CD14-positive monocyte (primary cell): ENCODE measurements around the gene ADTRP. TPM values are rescaled to one million over a fixed set of nuclear protein-coding genes. Genes with fewer than 3 reads are reported as not detected.

Experiments used
- DNase-seq, 3 donors: peaks; one replicate each; pipeline ENCODE4 v3.0.0-alpha.2; 2011 to 2022
- H2AFZ ChIP-seq: 2 replicates; pipeline ENCODE4 v1.6.0; 2012; ENCODE audit warnings: mild to moderate bottlenecking, low read depth, low read length, inconsistent platforms; ENCODE audit not compliant: insufficient read depth, poor library complexity, severe bottlenecking
- H3K27ac ChIP-seq, 2 donors: 1 replicate in 1 of 2; 2 replicates in 1 of 2; pipeline ENCODE4 v1.5.1; 2012 to 2013; ENCODE audit warnings: low read length in 2 of 2, control low read depth in 1 of 2, inconsistent platforms in 1 of 2, low read depth in 1 of 2, mild to moderate bottlenecking in 1 of 2
- H3K27me3 ChIP-seq, 2 donors: one replicate each; pipeline versions ENCODE4 v1.6.0 to v1.6.1; 2011 to 2013; ENCODE audit warnings: low read length in 2 of 2; ENCODE audit not compliant: control insufficient read depth in 2 of 2, insufficient read depth in 2 of 2
- H3K36me3 ChIP-seq, 2 donors: replicated peaks in 1 of 2; 1 replicate in 1 of 2; 2 replicates in 1 of 2; pipeline versions ENCODE4 v1.5.1 to v1.6.1; 2012 to 2013; ENCODE audit warnings: low read length in 2 of 2, control low read depth in 1 of 2, inconsistent platforms in 1 of 2, mild to moderate bottlenecking in 1 of 2; ENCODE audit not compliant: insufficient read depth in 2 of 2, control insufficient read depth in 1 of 2
- H3K4me1 ChIP-seq, 2 donors: 1 replicate in 1 of 2; 2 replicates in 1 of 2; pipeline versions ENCODE4 v1.5.1 to v1.6.1; 2012 to 2013; ENCODE audit warnings: low read length in 2 of 2, control low read depth in 1 of 2, inconsistent platforms in 1 of 2, mild to moderate bottlenecking in 1 of 2, moderate library complexity in 1 of 2; ENCODE audit not compliant: insufficient read depth in 2 of 2, control insufficient read depth in 1 of 2
- H3K4me2 ChIP-seq: replicated peaks from 2 replicates; pipeline ENCODE3; 2012; ENCODE audit warnings: low read length, moderate library complexity, mild to moderate bottlenecking; ENCODE audit not compliant: poor library complexity, severe bottlenecking; ENCODE audit errors: extremely low read depth
- H3K4me3 ChIP-seq, 3 experiments: fragments of 200-600 bp in 1 of 3; sonication (generic) in 1 of 3; replicated peaks in 1 of 3; 1 replicate in 2 of 3; 2 replicates in 1 of 3; pipeline ENCODE4 v1.5.1; 2011 to 2013; ENCODE audit warnings: low read length in 3 of 3, mild to moderate bottlenecking in 3 of 3, control low read depth in 2 of 3, low read depth in 2 of 3, inconsistent platforms in 1 of 3, moderate library complexity in 1 of 3
- H3K79me2 ChIP-seq: 2 replicates; pipeline ENCODE4 v1.6.0; 2012; ENCODE audit warnings: mild to moderate bottlenecking, control low read depth, inconsistent platforms, low read length, moderate library complexity; ENCODE audit not compliant: insufficient read depth
- H3K9ac ChIP-seq: 2 replicates; pipeline ENCODE4 v1.6.0; 2017; ENCODE audit warnings: low read length, mild to moderate bottlenecking; ENCODE audit not compliant: insufficient read depth, poor library complexity, severe bottlenecking
- H3K9me3 ChIP-seq, 2 donors: replicated peaks in 1 of 2; 1 replicate in 1 of 2; 2 replicates in 1 of 2; pipeline versions ENCODE4 v1.5.1 to v1.6.1; 2012 to 2013; ENCODE audit warnings: low read length in 2 of 2, control low read depth in 1 of 2; ENCODE audit not compliant: control insufficient read depth in 1 of 2, insufficient read depth in 1 of 2
- H4K20me1 ChIP-seq: 2 replicates; pipeline ENCODE4 v1.6.0; 2012; ENCODE audit warnings: mild to moderate bottlenecking, low read length, control low read depth, moderate library complexity; ENCODE audit not compliant: insufficient read depth
- H3K27ac Mint-ChIP-seq, 7 donors: one replicate each; pipeline ENCODE4 v1.8.0; 2020; ENCODE audit warnings: mild to moderate bottlenecking in 7 of 7, mixed read lengths in 7 of 7, moderate library complexity in 6 of 7, inconsistent platforms in 2 of 7
- H3K27me3 Mint-ChIP-seq, 3 donors: one replicate each; pipeline ENCODE4 v1.8.0; 2021 to 2022; ENCODE audit warnings: low read depth in 3 of 3, mild to moderate bottlenecking in 3 of 3, mixed read lengths in 3 of 3, moderate library complexity in 3 of 3, inconsistent platforms in 1 of 3
- H3K36me3 Mint-ChIP-seq, 2 donors: one replicate each; pipeline ENCODE4 v1.8.0; 2020; ENCODE audit warnings: mixed read lengths in 2 of 2, inconsistent platforms in 1 of 2, mild to moderate bottlenecking in 1 of 2
- H3K4me1 Mint-ChIP-seq: one replicate; pipeline ENCODE4 v1.8.0; 2020; ENCODE audit warnings: mild to moderate bottlenecking, mixed read lengths
- H3K4me3 Mint-ChIP-seq, 2 donors: one replicate each; pipeline ENCODE4 v1.8.0; 2020; ENCODE audit warnings: mild to moderate bottlenecking in 2 of 2, mixed read lengths in 2 of 2, moderate library complexity in 1 of 2
- H3K9me3 Mint-ChIP-seq, 7 donors: one replicate each; pipeline ENCODE4 v1.8.0; 2020 to 2022; ENCODE audit warnings: mixed read lengths in 7 of 7, mild to moderate bottlenecking in 6 of 7, moderate library complexity in 6 of 7, inconsistent platforms in 2 of 7
- WGBS: methylation state at CpG from one replicate; pipeline ENCODE4 v1.1.5; 2013; ENCODE audit warnings: missing lambda C conversion rate; ENCODE audit not compliant: insufficient coverage; 5-methylcytosine and 5-hydroxymethylcytosine counted together
- intact Hi-C, 2 donors: fragments of 100-400 bp; cut with micrococcal nuclease; formaldehyde crosslinking; loops; one replicate each; pipeline versions ENCODE4 v1.15.0 to v1.15.1; 2023
- polyA plus RNA-seq, 3 donors: library from polyadenylated mRNA; depleted of rRNA in 1 of 3; unstranded in 2 of 3; stranded (reverse) in 1 of 3; fragments of 300-500 nt in 2 of 3; fragments of >200 nt in 1 of 3; fragmentation: Illumina TruSeq in 2 of 3; gene quantifications; 1 replicate in 2 of 3; 2 replicates in 1 of 3; pipeline ENCODE4 v1.2.3, GENCODE V29; 2012 to 2021
- TF ChIP-seq, protein P1 (sequence below): fragments of 200-600 bp; IDR thresholded peaks from one replicate; pipeline ENCODE4 v1.8.0; 2022; ENCODE audit warnings: antibody characterized with exemption, mild to moderate bottlenecking

The ADTRP gene
- polyA plus RNA-seq, 3 donors: 0.04 to 0.20 TPM; not detected in 1

DNA sequence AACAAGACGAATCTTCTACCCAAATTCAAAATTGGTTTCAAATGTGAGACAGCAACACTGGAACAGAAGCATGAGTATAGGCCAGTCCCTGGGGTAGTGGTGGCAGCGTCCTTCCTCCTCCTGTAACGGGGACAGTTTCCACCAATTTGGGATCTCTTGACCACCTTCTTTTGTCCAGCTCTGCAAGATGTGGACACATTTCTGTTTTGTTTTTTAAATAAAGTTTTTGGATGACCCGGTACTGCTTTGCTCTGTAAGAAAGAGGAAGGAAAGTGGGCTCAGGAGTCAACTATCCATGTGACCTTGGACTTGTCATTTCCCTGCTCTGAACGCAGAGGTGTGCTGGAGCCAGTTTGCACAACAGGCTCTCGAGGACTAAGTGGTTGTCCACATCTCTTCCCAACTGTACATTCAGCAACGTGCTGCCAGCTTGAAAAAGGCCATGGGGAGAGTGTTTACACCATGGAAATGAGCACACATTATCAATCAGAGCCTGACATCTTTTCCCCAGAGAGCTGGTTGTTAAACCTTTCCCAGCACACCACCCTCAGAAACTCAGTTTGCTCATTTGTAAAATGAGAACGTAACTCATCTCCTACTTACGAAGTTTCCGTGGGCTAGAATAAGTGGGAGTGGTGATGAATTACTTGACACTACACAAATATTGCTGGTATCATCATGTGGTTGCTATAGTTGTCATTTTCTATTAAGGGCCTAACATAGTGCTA, 66.5 kb downstream of the ADTRP start:
- intact Hi-C loops: loop anchor here in 1 of 2 donors (10.0 kb wide), 1 partner anchor 53 kb away; no protein-coding TSS in a partner anchor

More for the DNA sequence above, 66.5 kb downstream of the ADTRP start:
- Histone ChIP-seq H3K9ac (no peak overlapping the region), H3K4me1 (peaks cover 25 to 30% of the 10 kb centered on the region in 2 donors), H3K36me3 (no peaks in the 10 kb centered on the region), H3K27ac (peak overlapping the region in 1 of 2 donors; percentile 77), H3K79me2 (no peaks in the 10 kb centered on the region), H3K9me3 (no peaks in the 10 kb centered on the region), H2AFZ (peak overlapping the region; percentile 32), H3K4me3 (no peak overlapping the region), H4K20me1 (no peaks in the 10 kb centered on the region), H3K4me2 (no peak overlapping the region), H3K27me3 (no peaks in the 10 kb centered on the region)
- Mint-ChIP-seq H3K9me3 (peaks cover 0 to 8% (median 2%) of the 10 kb centered on the region in 7 donors), H3K27ac (peak overlapping the region; percentile 58 to 97 (median 92)), H3K27me3 (peaks cover 0 to 9% (median 0%) of the 10 kb centered on the region in 3 donors), H3K4me1 (peaks cover 42% of the 10 kb centered on the region), H3K36me3 (peaks cover 0 to 2% of the 10 kb centered on the region in 2 donors), H3K4me3 (peak overlapping the region in 1 of 2 donors; percentile 19)
- peak; percentile 66 to 92 (median 79) for DNase-seq
- WGBS: 13% methylated on average over 4 of the region's 10 CpGs
- TF ChIP-seq, protein P1, sequence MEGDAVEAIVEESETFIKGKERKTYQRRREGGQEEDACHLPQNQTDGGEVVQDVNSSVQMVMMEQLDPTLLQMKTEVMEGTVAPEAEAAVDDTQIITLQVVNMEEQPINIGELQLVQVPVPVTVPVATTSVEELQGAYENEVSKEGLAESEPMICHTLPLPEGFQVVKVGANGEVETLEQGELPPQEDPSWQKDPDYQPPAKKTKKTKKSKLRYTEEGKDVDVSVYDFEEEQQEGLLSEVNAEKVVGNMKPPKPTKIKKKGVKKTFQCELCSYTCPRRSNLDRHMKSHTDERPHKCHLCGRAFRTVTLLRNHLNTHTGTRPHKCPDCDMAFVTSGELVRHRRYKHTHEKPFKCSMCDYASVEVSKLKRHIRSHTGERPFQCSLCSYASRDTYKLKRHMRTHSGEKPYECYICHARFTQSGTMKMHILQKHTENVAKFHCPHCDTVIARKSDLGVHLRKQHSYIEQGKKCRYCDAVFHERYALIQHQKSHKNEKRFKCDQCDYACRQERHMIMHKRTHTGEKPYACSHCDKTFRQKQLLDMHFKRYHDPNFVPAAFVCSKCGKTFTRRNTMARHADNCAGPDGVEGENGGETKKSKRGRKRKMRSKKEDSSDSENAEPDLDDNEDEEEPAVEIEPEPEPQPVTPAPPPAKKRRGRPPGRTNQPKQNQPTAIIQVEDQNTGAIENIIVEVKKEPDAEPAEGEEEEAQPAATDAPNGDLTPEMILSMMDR: no peak
